Liver (tissue), 9 donors: ENCODE results near the gene ITPK1. TPM values are rescaled to one million over a fixed set of nuclear protein-coding genes. Genes with fewer than 3 reads are reported as not detected.
A peak's percentile ranks its signal among the peaks of the same experiment; 100 is the strongest.

Experiments
- DNase-seq: peaks from one replicate; pipeline ENCODE4 v3.0.0-alpha.2; 2017; ENCODE audit warnings: low spot score
- H3K27ac ChIP-seq, 2 donors: one replicate each; pipeline ENCODE4 v1.7.0; 2013; ENCODE audit warnings: inconsistent platforms in 2 of 2, low read length in 2 of 2, control low read depth in 1 of 2, low read depth in 1 of 2, mild to moderate bottlenecking in 1 of 2
- H3K27me3 ChIP-seq, 4 donors: one replicate each; pipeline versions ENCODE4 v1.6.1 to v1.7.0; 2013; ENCODE audit warnings: low read length in 3 of 4, inconsistent platforms in 1 of 4, mild to moderate bottlenecking in 1 of 4, moderate library complexity in 1 of 4; ENCODE audit not compliant: control insufficient read depth in 4 of 4, insufficient read depth in 4 of 4
- H3K36me3 ChIP-seq, 4 donors: one replicate each; pipeline versions ENCODE4 v1.6.1 to v1.7.0; 2013; ENCODE audit warnings: low read length in 3 of 4, mild to moderate bottlenecking in 3 of 4, low read depth in 1 of 4, moderate library complexity in 1 of 4; ENCODE audit not compliant: control insufficient read depth in 4 of 4, insufficient read depth in 3 of 4
- H3K4me1 ChIP-seq, 4 donors: one replicate each; pipeline versions ENCODE4 v1.6.1 to v1.7.0; 2013; ENCODE audit warnings: low read length in 3 of 4, mild to moderate bottlenecking in 3 of 4, moderate library complexity in 1 of 4; ENCODE audit not compliant: control insufficient read depth in 4 of 4, insufficient read depth in 4 of 4
- H3K4me3 ChIP-seq, 3 donors: one replicate each; pipeline versions ENCODE4 v1.6.1 to v1.7.0; 2013; ENCODE audit warnings: low read length in 3 of 3, control low read depth in 1 of 3, low read depth in 1 of 3, mild to moderate bottlenecking in 1 of 3
- H3K9ac ChIP-seq, 2 donors: one replicate each; pipeline ENCODE4 v1.7.0; 2013; ENCODE audit warnings: low read length in 2 of 2, mild to moderate bottlenecking in 2 of 2, moderate library complexity in 2 of 2, control low read depth in 1 of 2, low read depth in 1 of 2
- H3K9me3 ChIP-seq, 4 donors: one replicate each; pipeline versions ENCODE4 v1.6.1 to v1.7.0; 2013; ENCODE audit warnings: low read length in 3 of 4; ENCODE audit not compliant: control insufficient read depth in 4 of 4
- CTCF ChIP-seq: fragments of 150-350 bp; IDR thresholded peaks from 2 replicates; pipeline ENCODE4 v1.5.1; 2017; ENCODE audit warnings: improper control_type of control experiment, low read depth, low read length; ENCODE audit not compliant: missing input control
- EGR1 ChIP-seq, 2 donors: IDR thresholded peaks; 2 replicates each; pipeline ENCODE4 v1.6.1; 2016 to 2018; ENCODE audit warnings: antibody characterized with exemption in 2 of 2, low read depth in 2 of 2
- FOXA1 ChIP-seq: IDR thresholded peaks from 2 replicates; pipeline ENCODE4 v1.6.1; 2016; ENCODE audit warnings: antibody characterized with exemption
- FOXA2 ChIP-seq: IDR thresholded peaks from 2 replicates; pipeline ENCODE4 v1.6.1; 2016; ENCODE audit warnings: antibody characterized with exemption
- GABPA ChIP-seq, 2 donors: IDR thresholded peaks in 1 of 2; conservative IDR thresholded peaks in 1 of 2; 2 replicates each; pipeline ENCODE4 v1.6.1; 2016; ENCODE audit warnings: antibody characterized with exemption in 2 of 2, mild to moderate bottlenecking in 1 of 2, moderate library complexity in 1 of 2
- HNF4A ChIP-seq, 2 donors: conservative IDR thresholded peaks; 2 replicates each; pipeline ENCODE4 v1.6.1; 2016; ENCODE audit warnings: antibody characterized with exemption in 2 of 2, mild to moderate bottlenecking in 2 of 2
- HNF4G ChIP-seq: IDR thresholded peaks from 2 replicates; pipeline ENCODE4 v1.6.1; 2016; ENCODE audit warnings: antibody characterized with exemption
- JUND ChIP-seq, 2 donors: IDR thresholded peaks; 2 replicates each; pipeline ENCODE4 v1.6.1; 2016; ENCODE audit warnings: antibody characterized with exemption in 2 of 2
- NR2F2 ChIP-seq: IDR thresholded peaks from 2 replicates; pipeline ENCODE4 v1.6.1; 2016; ENCODE audit warnings: antibody characterized with exemption
- RAD21 ChIP-seq, 2 donors: IDR thresholded peaks; 2 replicates each; pipeline ENCODE4 v1.6.1; 2016; ENCODE audit warnings: antibody characterized with exemption in 2 of 2, mild to moderate bottlenecking in 2 of 2
- RXRA ChIP-seq, 2 donors: IDR thresholded peaks; 2 replicates each; pipeline ENCODE4 v1.6.1; 2017 to 2018; ENCODE audit warnings: antibody characterized with exemption in 2 of 2, mild to moderate bottlenecking in 1 of 2
- SP1 ChIP-seq: IDR thresholded peaks from 2 replicates; pipeline ENCODE4 v1.6.1; 2018; ENCODE audit warnings: antibody characterized with exemption, mild to moderate bottlenecking
- TAF1 ChIP-seq: conservative IDR thresholded peaks from 2 replicates; pipeline ENCODE4 v1.6.1; 2016; ENCODE audit warnings: antibody characterized with exemption, mild to moderate bottlenecking
- YY1 ChIP-seq: IDR thresholded peaks from 2 replicates; pipeline ENCODE4 v1.6.1; 2016; ENCODE audit warnings: antibody characterized with exemption, mild to moderate bottlenecking
- WGBS: extraction: QIAGEN DNeasy Blood & Tissue Kit; methylation state at CpG from one replicate; pipeline ENCODE4 v1.1.7; 2013; 5-methylcytosine and 5-hydroxymethylcytosine counted together
- polyA plus RNA-seq, 2 donors: library from polyadenylated mRNA; stranded (reverse) in 1 of 2; unstranded in 1 of 2; fragments of 200-250 nt in 1 of 2; fragments of >200 nt in 1 of 2; fragmentation: Nextera tagmentation in 1 of 2; extraction: Ambion mirVana in 1 of 2; gene quantifications; one replicate each; pipeline versions ENCODE4 v1.2.1 to v1.2.3, GENCODE V29; 2013 to 2015
- total RNA-seq, 2 donors: library from RNA; depleted of rRNA; stranded (reverse); fragments of >200 nt; gene quantifications; one replicate each; pipeline ENCODE4 v1.2.3, GENCODE V29; 2014
- TF ChIP-seq, protein P1 (sequence below): IDR thresholded peaks from 2 replicates; pipeline ENCODE4 v1.6.1; 2016; ENCODE audit warnings: antibody characterized with exemption
- TF ChIP-seq, protein P2 (sequence below): IDR thresholded peaks from 2 replicates; pipeline ENCODE4 v1.6.1; 2016; ENCODE audit warnings: antibody characterized with exemption, mild to moderate bottlenecking
- TF ChIP-seq, protein P3 (sequence below): IDR thresholded peaks from 2 replicates; pipeline ENCODE4 v1.6.1; 2016; ENCODE audit warnings: antibody characterized with exemption
- TF ChIP-seq, protein P4 (sequence below): IDR thresholded peaks from 2 replicates; pipeline ENCODE4 v1.6.1; 2016; ENCODE audit warnings: antibody characterized with exemption
- donor health status: healthy.
- donor health status: healthy.
- donor health status: healthy.
- donor health status: healthy.
- donor health status: healthy.

The ITPK1 gene
- total and polyA plus RNA-seq, 4 donors: 9.0 to 41.2 (median 20.4) TPM

DNA sequence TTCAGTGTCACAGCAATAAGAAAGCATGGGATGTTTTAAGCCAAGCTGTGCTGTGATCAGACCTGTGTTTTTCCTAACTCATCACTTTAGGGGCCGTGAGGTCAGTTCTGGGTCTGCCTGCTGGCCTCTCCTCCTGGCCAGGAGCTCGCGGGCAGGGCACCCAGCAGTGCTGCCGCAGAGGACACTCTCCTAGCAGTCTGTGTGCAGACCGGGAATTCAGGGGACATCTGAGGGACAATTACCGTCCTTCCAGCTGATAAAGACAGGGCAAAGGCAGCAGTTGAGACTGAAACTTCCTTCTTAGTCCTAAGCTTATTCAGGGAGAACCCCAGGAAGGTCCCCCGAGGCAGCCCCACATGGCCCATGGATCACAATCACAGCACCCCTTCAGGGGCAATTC, 103.2 kb downstream of the ITPK1 start:
- no peaks in the 10 kb centered on the region for H3K27me3 ChIP-seq
- H3K36me3 ChIP-seq: peaks cover 0 to 4% (median 0%) of the 10 kb centered on the region in 4 donors
- no peaks in the 10 kb centered on the region for H3K9me3 ChIP-seq
- peaks cover 9 to 54% (median 32%) of the 10 kb centered on the region in 4 donors for H3K4me1 ChIP-seq
- no peak for DNase-seq
- TF ChIP-seq RXRA (IDR thresholded peaks at IDR 0.05) (no peak), HNF4G (no peak), NR2F2 (peak; percentile 10)
- H3K27ac ChIP-seq: no peak overlapping the region
- 68% methylated on average over 7 of the region's 7 CpGs for WGBS
- H3K9ac ChIP-seq: no peak overlapping the region
- H3K4me3 ChIP-seq: no peak overlapping the region

- Histone ChIP-seq H3K27me3 (no peaks in the 10 kb centered on the region), H3K36me3 (peaks cover 0 to 4% (median 0%) of the 10 kb centered on the region in 4 donors), H3K9me3 (no peaks in the 10 kb centered on the region), H3K4me1 (peaks cover 9 to 53% (median 29%) of the 10 kb centered on the region in 4 donors), H3K9ac (no peak overlapping the region), H3K27ac (no peak overlapping the region), H3K4me3 (no peak overlapping the region)
- DNase-seq: no peak
- TF ChIP-seq FOXA2 (no peak), JUND (IDR thresholded peaks at IDR 0.05) (no peak), NR2F2 (no peak), CTCF (no peak), HNF4G (no peak), TAF1 (no peak), RAD21 (IDR thresholded peaks at IDR 0.05) (no peak), GABPA (IDR thresholded peaks at IDR 0.05 in 1 of 2, conservative IDR thresholded peaks at IDR 0.05 in 1 of 2) (no peak), YY1 (no peak), RXRA (IDR thresholded peaks at IDR 0.05) (no peak), SP1 (no peak), HNF4A (conservative IDR thresholded peaks at IDR 0.05) (no peak), EGR1 (IDR thresholded peaks at IDR 0.05; ENCODE audit: low read depth in 2 of 2) (no peak), FOXA1 (no peak)
- TF ChIP-seq, protein P1, sequence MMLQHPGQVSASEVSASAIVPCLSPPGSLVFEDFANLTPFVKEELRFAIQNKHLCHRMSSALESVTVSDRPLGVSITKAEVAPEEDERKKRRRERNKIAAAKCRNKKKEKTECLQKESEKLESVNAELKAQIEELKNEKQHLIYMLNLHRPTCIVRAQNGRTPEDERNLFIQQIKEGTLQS: no peak
- TF ChIP-seq, protein P2, sequence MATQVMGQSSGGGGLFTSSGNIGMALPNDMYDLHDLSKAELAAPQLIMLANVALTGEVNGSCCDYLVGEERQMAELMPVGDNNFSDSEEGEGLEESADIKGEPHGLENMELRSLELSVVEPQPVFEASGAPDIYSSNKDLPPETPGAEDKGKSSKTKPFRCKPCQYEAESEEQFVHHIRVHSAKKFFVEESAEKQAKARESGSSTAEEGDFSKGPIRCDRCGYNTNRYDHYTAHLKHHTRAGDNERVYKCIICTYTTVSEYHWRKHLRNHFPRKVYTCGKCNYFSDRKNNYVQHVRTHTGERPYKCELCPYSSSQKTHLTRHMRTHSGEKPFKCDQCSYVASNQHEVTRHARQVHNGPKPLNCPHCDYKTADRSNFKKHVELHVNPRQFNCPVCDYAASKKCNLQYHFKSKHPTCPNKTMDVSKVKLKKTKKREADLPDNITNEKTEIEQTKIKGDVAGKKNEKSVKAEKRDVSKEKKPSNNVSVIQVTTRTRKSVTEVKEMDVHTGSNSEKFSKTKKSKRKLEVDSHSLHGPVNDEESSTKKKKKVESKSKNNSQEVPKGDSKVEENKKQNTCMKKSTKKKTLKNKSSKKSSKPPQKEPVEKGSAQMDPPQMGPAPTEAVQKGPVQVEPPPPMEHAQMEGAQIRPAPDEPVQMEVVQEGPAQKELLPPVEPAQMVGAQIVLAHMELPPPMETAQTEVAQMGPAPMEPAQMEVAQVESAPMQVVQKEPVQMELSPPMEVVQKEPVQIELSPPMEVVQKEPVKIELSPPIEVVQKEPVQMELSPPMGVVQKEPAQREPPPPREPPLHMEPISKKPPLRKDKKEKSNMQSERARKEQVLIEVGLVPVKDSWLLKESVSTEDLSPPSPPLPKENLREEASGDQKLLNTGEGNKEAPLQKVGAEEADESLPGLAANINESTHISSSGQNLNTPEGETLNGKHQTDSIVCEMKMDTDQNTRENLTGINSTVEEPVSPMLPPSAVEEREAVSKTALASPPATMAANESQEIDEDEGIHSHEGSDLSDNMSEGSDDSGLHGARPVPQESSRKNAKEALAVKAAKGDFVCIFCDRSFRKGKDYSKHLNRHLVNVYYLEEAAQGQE: no peak
- TF ChIP-seq, protein P3, sequence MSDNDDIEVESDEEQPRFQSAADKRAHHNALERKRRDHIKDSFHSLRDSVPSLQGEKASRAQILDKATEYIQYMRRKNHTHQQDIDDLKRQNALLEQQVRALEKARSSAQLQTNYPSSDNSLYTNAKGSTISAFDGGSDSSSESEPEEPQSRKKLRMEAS: no peak
- TF ChIP-seq, protein P4, sequence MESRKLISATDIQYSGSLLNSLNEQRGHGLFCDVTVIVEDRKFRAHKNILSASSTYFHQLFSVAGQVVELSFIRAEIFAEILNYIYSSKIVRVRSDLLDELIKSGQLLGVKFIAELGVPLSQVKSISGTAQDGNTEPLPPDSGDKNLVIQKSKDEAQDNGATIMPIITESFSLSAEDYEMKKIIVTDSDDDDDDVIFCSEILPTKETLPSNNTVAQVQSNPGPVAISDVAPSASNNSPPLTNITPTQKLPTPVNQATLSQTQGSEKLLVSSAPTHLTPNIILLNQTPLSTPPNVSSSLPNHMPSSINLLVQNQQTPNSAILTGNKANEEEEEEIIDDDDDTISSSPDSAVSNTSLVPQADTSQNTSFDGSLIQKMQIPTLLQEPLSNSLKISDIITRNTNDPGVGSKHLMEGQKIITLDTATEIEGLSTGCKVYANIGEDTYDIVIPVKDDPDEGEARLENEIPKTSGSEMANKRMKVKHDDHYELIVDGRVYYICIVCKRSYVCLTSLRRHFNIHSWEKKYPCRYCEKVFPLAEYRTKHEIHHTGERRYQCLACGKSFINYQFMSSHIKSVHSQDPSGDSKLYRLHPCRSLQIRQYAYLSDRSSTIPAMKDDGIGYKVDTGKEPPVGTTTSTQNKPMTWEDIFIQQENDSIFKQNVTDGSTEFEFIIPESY: no peak
- WGBS: 82% methylated on average over 22 of the region's 22 CpGs
These were observed 103.9 kb downstream of the ITPK1 start for GRCh38 chr14:93011650-93012325.
